ENCODE data around the gene PEX7.

- TF ChIP-seq, protein P1, sequence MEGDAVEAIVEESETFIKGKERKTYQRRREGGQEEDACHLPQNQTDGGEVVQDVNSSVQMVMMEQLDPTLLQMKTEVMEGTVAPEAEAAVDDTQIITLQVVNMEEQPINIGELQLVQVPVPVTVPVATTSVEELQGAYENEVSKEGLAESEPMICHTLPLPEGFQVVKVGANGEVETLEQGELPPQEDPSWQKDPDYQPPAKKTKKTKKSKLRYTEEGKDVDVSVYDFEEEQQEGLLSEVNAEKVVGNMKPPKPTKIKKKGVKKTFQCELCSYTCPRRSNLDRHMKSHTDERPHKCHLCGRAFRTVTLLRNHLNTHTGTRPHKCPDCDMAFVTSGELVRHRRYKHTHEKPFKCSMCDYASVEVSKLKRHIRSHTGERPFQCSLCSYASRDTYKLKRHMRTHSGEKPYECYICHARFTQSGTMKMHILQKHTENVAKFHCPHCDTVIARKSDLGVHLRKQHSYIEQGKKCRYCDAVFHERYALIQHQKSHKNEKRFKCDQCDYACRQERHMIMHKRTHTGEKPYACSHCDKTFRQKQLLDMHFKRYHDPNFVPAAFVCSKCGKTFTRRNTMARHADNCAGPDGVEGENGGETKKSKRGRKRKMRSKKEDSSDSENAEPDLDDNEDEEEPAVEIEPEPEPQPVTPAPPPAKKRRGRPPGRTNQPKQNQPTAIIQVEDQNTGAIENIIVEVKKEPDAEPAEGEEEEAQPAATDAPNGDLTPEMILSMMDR (IDR thresholded peaks at IDR 0.05; ENCODE audit: low read depth, low read length, poor library complexity, severe bottlenecking): no peak
- TF ChIP-seq EZH2phosphoT487 (IDR thresholded peaks at IDR 0.05; ENCODE audit: borderline replicate concordance, low read length): no peak
Measured at GRCh38 chr6:136786658-136787057, 35.7 kb upstream of the PEX7 start.
